ENCODE measurements around the gene CPT1B. TPM values are rescaled to one million over a fixed set of nuclear protein-coding genes. Genes with fewer than 3 reads are reported as not detected.

The CPT1B gene
- total RNA-seq (2012; rRNA removed) = 0.36 and 0.56 TPM in 2 replicates
- polyA plus RNA-seq (2012; rRNA removed) = 1.8 and 2.1 TPM in 2 replicates
- 0.54 and 0.84 TPM in 2 replicates for polyA plus RNA-seq (2012; cell fraction: cytosol; rRNA removed)
- polyA plus RNA-seq (2012; cell fraction: nucleus; rRNA removed; ENCODE audit: low replicate concordance) = 16.0 and 22.2 TPM in 2 replicates
- Bru-seq, nascent RNA = percentile 13 among the genes with signal in this experiment
- percentile 52 among the genes with signal in this experiment for BruChase-seq, experiment 1, labeled RNA remaining after a 6-hour chase
- percentile 36 among the genes with signal in this experiment for BruChase-seq, experiment 2, labeled RNA remaining after a 2-hour chase
- long read RNA-seq = 0 reads

GRCh38 chr22:50577987-50578775 is at the start of gene CPT1B:
Gene CPT1B, minus strand, starts transcription at chr22:50578427. Its CDS starts 512 bp downstream, at chr22:50577915.
- Histone ChIP-seq H3K36me3 (ENCODE audit: control insufficient read depth, insufficient read depth, low read length) (peaks cover 4% of the 10 kb centered on the region; the same call in 1 of the 2 replicates), H2AFZ (replicated peaks; ENCODE audit: low read length, poor library complexity) (peak within 1 kb of the TSS; percentile 64), H3K56ac (ENCODE audit: extremely low read depth, insufficient read depth, low read length) (no peak within 1 kb of the TSS), H2BK120ac (ENCODE audit: low read depth, low read length) (peak within 1 kb of the TSS; percentile 1; the same call in 1 of the 2 replicates), H3K9ac (ENCODE audit: low read depth, low read length) (no peak within 1 kb of the TSS), H2AK5ac (ENCODE audit: low read depth, low read length) (peak within 1 kb of the TSS; percentile 63), H4K8ac (ENCODE audit: low read depth in 2 of 2, low read length in 2 of 2) (peak within 1 kb of the TSS in 1 of 2 experiments; percentile 73; a peak in 1 of 4 replicates), H3K4me3 (ENCODE audit: insufficient read depth, low read depth, low read length) (no peak within 1 kb of the TSS), H3K4me1 (ENCODE audit: control insufficient read depth, insufficient read depth, low read length) (peaks cover 17% of the 10 kb centered on the region), H3K27me3 (ENCODE audit: control insufficient read depth, insufficient read depth, low read length) (no peaks in the 10 kb centered on the region), H2BK15ac (ENCODE audit: low read depth, low read length) (no peak within 1 kb of the TSS; the same call in 2 of the 3 replicates), H3K4me2 (ENCODE audit: low read depth, low read length) (peak within 1 kb of the TSS; percentile 4; the same call in 1 of the 2 replicates), H3K18ac (ENCODE audit: low read depth, low read length) (no peak within 1 kb of the TSS), H3K9me3 (ENCODE audit: control insufficient read depth, insufficient read depth, low read length) (no peaks in the 10 kb centered on the region), H4K20me1 (ENCODE audit: insufficient read depth, low read length) (no peaks in the 10 kb centered on the region), H3K9me1 (ENCODE audit: insufficient read depth, low read length) (peaks cover 28% of the 10 kb centered on the region), H4K5ac (ENCODE audit: low read depth, low read length) (no peak within 1 kb of the TSS), H3K79me1 (ENCODE audit: low read depth in 1 of 2, low read length in 2 of 2) (peaks cover 11 to 31% of the 10 kb centered on the region in 2 experiments; a peak in 3 of 4 replicates), H3K4ac (ENCODE audit: low read depth, low read length) (peak within 1 kb of the TSS; percentile 12), H4K91ac (ENCODE audit: insufficient read depth, low read depth, low read length) (0 out of 2 replicates have a peak within 1 kb of the TSS, but pooled peaks have one; percentile 19), H2BK5ac (ENCODE audit: low read depth, low read length, poor library complexity, severe bottlenecking) (no peak within 1 kb of the TSS), H2BK20ac (ENCODE audit: low read depth, low read length) (no peak within 1 kb of the TSS), H3K14ac (replicated peaks; ENCODE audit: low read depth, low read length) (peak within 1 kb of the TSS; percentile 65; the same call in 1 of the 2 replicates), H3K23ac (ENCODE audit: low read depth, low read length) (no peak within 1 kb of the TSS; the same call in 1 of the 2 replicates), H2AK9ac (replicated peaks; ENCODE audit: low read depth, low read length, poor library complexity) (peak within 1 kb of the TSS; percentile 44), H3K27ac (ENCODE audit: insufficient read depth, low read length) (peak within 1 kb of the TSS; percentile 9; the same call in 1 of the 2 replicates)
- ChIA-PET POLR2A (ENCODE audit: unreplicated experiment) (no interaction called here), CTCF (no interaction called here)
- ATAC-seq (ENCODE audit: low read depth) = no peak
- BruUV-seq (replicated peaks) = no TSS peak
- in situ Hi-C loops (cut with MboI; ENCODE audit: low sequenced_read_pairs) (loop anchor here (5.0 kb wide), 1 partner anchor 51 kb away; the partner anchor contains the start of gene SCO2), dilution Hi-C loops (cut with HindIII; ENCODE audit: low sequenced_read_pairs, unreplicated experiment) (no loop called here), intact Hi-C loops (cut with micrococcal nuclease) (loop anchor here (5.0 kb wide), 1 partner anchor 44 kb away; no protein-coding TSS in a partner anchor)
- 20% methylated on average over 18 of the region's 63 CpGs; no CpG with 5 or more reads in 1 of the 2 experiments for WGBS, 2 experiments (ENCODE audit: extremely low coverage in 2 of 2, insufficient read length in 1 of 2)
- TF ChIP-seq BHLHE40 (IDR thresholded peaks at IDR 0.05; ENCODE audit: low read depth, low read length) = peak; percentile 93
- no peak for TF ChIP-seq SMC3 (IDR thresholded peaks at IDR 0.05; ENCODE audit: low read depth, low read length)
- peak; percentile 26 for DNase-seq

All from IMR-90 (cell line).